Fibroblast of lung (primary cell): Measurements from ENCODE around the gene PLEKHJ1. TPM values are rescaled to one million over a fixed set of nuclear protein-coding genes. Genes with fewer than 3 reads are reported as not detected.

Experiments used
- DNase-seq, 2 donors: peaks; one replicate each; pipeline versions ENCODE4 v3.0.0 to v3.0.0-alpha.2; 2010; ENCODE audit warnings: low read depth in 2 of 2
- H2AFZ ChIP-seq: 2 replicates; pipeline ENCODE4 v1.5.1; 2012; ENCODE audit warnings: low read length, control low read depth, inconsistent platforms
- H3K27ac ChIP-seq: 2 replicates; pipeline ENCODE4 v1.5.1; 2011; ENCODE audit warnings: low read length, control low read depth; ENCODE audit not compliant: insufficient read depth
- H3K27me3 ChIP-seq: 2 replicates; pipeline ENCODE4 v1.5.1; 2011; ENCODE audit warnings: mild to moderate bottlenecking, low read length; ENCODE audit not compliant: control insufficient read depth, insufficient read depth
- H3K36me3 ChIP-seq: 2 replicates; pipeline ENCODE4 v1.5.1; 2011; ENCODE audit warnings: low read length; ENCODE audit not compliant: control insufficient read depth, insufficient read depth
- H3K4me1 ChIP-seq: 2 replicates; pipeline ENCODE4 v1.5.1; 2011; ENCODE audit warnings: low read length; ENCODE audit not compliant: control insufficient read depth, insufficient read depth; ENCODE audit errors: extremely low read depth
- H3K4me2 ChIP-seq: 2 replicates; pipeline ENCODE4 v1.5.1; 2011; ENCODE audit warnings: low read length, control low read depth; ENCODE audit not compliant: insufficient read depth; ENCODE audit errors: extremely low read depth
- H3K4me3 ChIP-seq, 4 experiments: fragments of 200-600 bp in 1 of 4; sonication (generic) in 1 of 4; replicated peaks in 1 of 4; 2 replicates each; pipeline ENCODE4 v1.5.1; 2011 to 2016; ENCODE audit warnings: low read length in 4 of 4, low read depth in 3 of 4, mild to moderate bottlenecking in 3 of 4, control low read depth in 2 of 4, inconsistent platforms in 1 of 4, mixed read lengths in 1 of 4; ENCODE audit not compliant: insufficient read depth in 1 of 4; ENCODE audit errors: control extremely low read depth in 1 of 4
- H3K79me2 ChIP-seq: 2 replicates; pipeline ENCODE4 v1.5.1; 2012; ENCODE audit warnings: mild to moderate bottlenecking, low read length, inconsistent platforms; ENCODE audit not compliant: control insufficient read depth, insufficient read depth
- H3K9ac ChIP-seq: 2 replicates; pipeline ENCODE4 v1.5.1; 2011; ENCODE audit warnings: mild to moderate bottlenecking, low read length, control low read depth; ENCODE audit not compliant: insufficient read depth
- H3K9me3 ChIP-seq: 2 replicates; pipeline ENCODE4 v1.5.1; 2012; ENCODE audit warnings: low read depth, low read length; ENCODE audit not compliant: control insufficient read depth, insufficient read depth
- H4K20me1 ChIP-seq: 2 replicates; pipeline ENCODE4 v1.5.1; 2011; ENCODE audit warnings: low read length; ENCODE audit not compliant: control insufficient read depth, insufficient read depth; ENCODE audit errors: extremely low read depth
- CTCF ChIP-seq, 2 donors: IDR thresholded peaks in 1 of 2; conservative IDR thresholded peaks in 1 of 2; 1 replicate in 1 of 2; 2 replicates in 1 of 2; pipeline ENCODE4 v1.5.1; 2011 to 2012; ENCODE audit warnings: low read length in 2 of 2, control low read depth in 1 of 2, inconsistent platforms in 1 of 2, low read depth in 1 of 2, mild to moderate bottlenecking in 1 of 2
- EZH2 ChIP-seq: IDR thresholded peaks from 2 replicates; pipeline ENCODE4 v1.5.1; 2012; ENCODE audit warnings: low read length, control low read depth, mild to moderate bottlenecking; ENCODE audit errors: missing control alignments
- polyA plus RNA-seq, 2 donors: library from polyadenylated mRNA; depleted of rRNA in 1 of 2; stranded (reverse) in 1 of 2; unstranded in 1 of 2; fragments of >200 nt; gene quantifications; 2 replicates each; pipeline ENCODE4 v1.2.1, GENCODE V29; 2011 to 2012; ENCODE audit warnings: missing spikeins in 1 of 2
- total RNA-seq: library from RNA; depleted of rRNA; stranded (reverse); fragments of >200 nt; gene quantifications from 2 replicates; pipeline ENCODE4 v1.2.1, GENCODE V29; 2014

The PLEKHJ1 gene
- total and polyA plus RNA-seq, 2 donors (not counting 1 experiment from before 2014, with no cell fraction given), result 34.9 to 61.3 TPM

GRCh38 chr19:2194513-2195078 lies 41.5 kb downstream of the PLEKHJ1 start:
- Histone ChIP-seq H2AFZ (no peak overlapping the region), H3K27me3 (no peaks in the 10 kb centered on the region), H3K79me2 (peaks cover 80% of the 10 kb centered on the region), H3K36me3 (peaks cover 47% of the 10 kb centered on the region), H4K20me1 (no peaks in the 10 kb centered on the region), H3K9me3 (no peaks in the 10 kb centered on the region), H3K9ac (no peak overlapping the region), H3K4me1 (peaks cover under 1% of the 10 kb centered on the region), H3K4me3 (no peak overlapping the region), H3K4me2 (no peak overlapping the region), H3K27ac (no peak overlapping the region)
- no peak for TF ChIP-seq EZH2
- no peak for TF ChIP-seq CTCF (conservative IDR thresholded peaks at IDR 0.05 in 1 of 2, IDR thresholded peaks at IDR 0.05 in 1 of 2; ENCODE audit: low read depth in 1 of 2, low read length in 2 of 2)
- DNase-seq, result no peak

GRCh38 chr19:2193807-2194206 lies 42.3 kb downstream of the PLEKHJ1 start:
- Histone ChIP-seq H3K4me1 (peaks cover 5% of the 10 kb centered on the region), H2AFZ (no peak overlapping the region), H4K20me1 (no peaks in the 10 kb centered on the region), H3K9ac (no peak overlapping the region), H3K79me2 (peaks cover 80% of the 10 kb centered on the region), H3K9me3 (no peaks in the 10 kb centered on the region), H3K36me3 (peaks cover 54% of the 10 kb centered on the region), H3K4me3 (no peak overlapping the region), H3K27ac (no peak overlapping the region), H3K4me2 (no peak overlapping the region), H3K27me3 (no peaks in the 10 kb centered on the region)
- TF ChIP-seq EZH2 (no peak), CTCF (conservative IDR thresholded peaks at IDR 0.05 in 1 of 2, IDR thresholded peaks at IDR 0.05 in 1 of 2; ENCODE audit: low read depth in 1 of 2, low read length in 2 of 2) (no peak)
- DNase-seq, result no peak

- Histone ChIP-seq H3K36me3 (peaks cover 56% of the 10 kb centered on the region), H4K20me1 (no peaks in the 10 kb centered on the region), H3K4me1 (peaks cover 5% of the 10 kb centered on the region), H2AFZ (no peak overlapping the region), H3K9ac (no peak overlapping the region), H3K9me3 (no peaks in the 10 kb centered on the region), H3K79me2 (peaks cover 80% of the 10 kb centered on the region), H3K4me2 (no peak overlapping the region), H3K4me3 (no peak overlapping the region), H3K27me3 (no peaks in the 10 kb centered on the region), H3K27ac (no peak overlapping the region)
- TF ChIP-seq CTCF (conservative IDR thresholded peaks at IDR 0.05 in 1 of 2, IDR thresholded peaks at IDR 0.05 in 1 of 2; ENCODE audit: low read depth in 1 of 2, low read length in 2 of 2) (no peak), EZH2 (no peak)
- no peak for DNase-seq
Measured at GRCh38 chr19:2192862-2193261, 43.3 kb downstream of the PLEKHJ1 start.
